8988T (cell line): ENCODE data around the gene WDR88.
A peak's percentile ranks its signal among the peaks of the same experiment; 100 is the strongest.
"Not testable (repeated sequence)": the region's sequence is repeated elsewhere in the genome, so short reads cannot be mapped to it uniquely, and the experiment has no call there.

Experiments
- DNase-seq: peaks from one replicate; pipeline ENCODE4 v3.0.0; 2011

The WDR88 gene

GRCh38 chr19:33129901-33130300, 2.0 kb upstream of the WDR88 start:
- no peak for DNase-seq

GRCh38 chr19:33130433-33130832, 1.5 kb upstream of the WDR88 start:
- no peak for DNase-seq

- peak; percentile 97 for DNase-seq
Measured at GRCh38 chr19:33132425-33132824, 511 bp downstream of the WDR88 start.

GRCh38 chr19:33133438-33134031, 1.6 kb downstream of the WDR88 start:
- DNase-seq: peak; percentile 69

- no peak for DNase-seq
Measured at GRCh38 chr19:33134571-33135041, 2.7 kb downstream of the WDR88 start.

GRCh38 chr19:33139165-33139564, 7.3 kb downstream of the WDR88 start:
- no peak for DNase-seq

- DNase-seq: peak; percentile 77
Measured at GRCh38 chr19:33143897-33144405, 12.0 kb downstream of the WDR88 start.

GRCh38 chr19:33146209-33146608, 14.3 kb downstream of the WDR88 start:
- no peak for DNase-seq

GRCh38 chr19:33147538-33147937, 15.6 kb downstream of the WDR88 start:
- DNase-seq: no peak

GRCh38 chr19:33150852-33151518, 19.1 kb downstream of the WDR88 start:
- DNase-seq: no peak

GRCh38 chr19:33152176-33152575, 20.3 kb downstream of the WDR88 start:
- DNase-seq: no peak

GRCh38 chr19:33152625-33153024, 20.7 kb downstream of the WDR88 start:
- DNase-seq: not testable (repeated sequence)

- DNase-seq: not testable (repeated sequence)
Measured at GRCh38 chr19:33154313-33154712, 22.4 kb downstream of the WDR88 start.

GRCh38 chr19:33156334-33156733, 24.4 kb downstream of the WDR88 start:
- DNase-seq: no peak

- no peak for DNase-seq
Measured at GRCh38 chr19:33157906-33158305, 26.0 kb downstream of the WDR88 start.

- no peak for DNase-seq
Measured at GRCh38 chr19:33158365-33158764, 26.5 kb downstream of the WDR88 start.

- no peak for DNase-seq
Measured at GRCh38 chr19:33159149-33159548, 27.2 kb downstream of the WDR88 start.

- no peak for DNase-seq
Measured at GRCh38 chr19:33159893-33160292, 28.0 kb downstream of the WDR88 start.

- no peak for DNase-seq
Measured at GRCh38 chr19:33161201-33161600, 29.3 kb downstream of the WDR88 start.

- DNase-seq: no peak
Measured at GRCh38 chr19:33163481-33163880, 31.6 kb downstream of the WDR88 start.

- not testable (repeated sequence) for DNase-seq
Measured at GRCh38 chr19:33166037-33166436, 34.1 kb downstream of the WDR88 start.

GRCh38 chr19:33167438-33167837, 35.5 kb downstream of the WDR88 start:
- no peak for DNase-seq

GRCh38 chr19:33168528-33168927, 36.6 kb downstream of the WDR88 start:
- no peak for DNase-seq

- no peak for DNase-seq
Measured at GRCh38 chr19:33171222-33171795, 39.4 kb downstream of the WDR88 start.
